HEK293 (cell line): ENCODE measurements around the gene DOCK1.

Experiments used
- CTCF ChIA-PET: fragments of 350-600 bp; formaldehyde crosslinking; extraction: SDS; loops from one replicate; lab custom pipeline; 2021; ENCODE audit warnings: antibody characterized with exemption; lab: Yijun Ruan, JAX
- POLR2A ChIA-PET: fragments of 300-600 bp; formaldehyde crosslinking; extraction: SDS; loops from one replicate; lab custom pipeline; 2020; ENCODE audit warnings: antibody characterized with exemption, inconsistent platforms; lab: Yijun Ruan, JAX
- H3K27ac ChIP-seq: fragments of 200-500 bp; sonication (Bioruptor generic); 2 replicates; pipeline ENCODE4 v1.5.1; 2014; ENCODE audit warnings: low read depth, low read length, control low read depth, inconsistent platforms; ENCODE audit errors: extremely low read depth
- H3K36me3 ChIP-seq, 2 experiments: fragments of 200-500 bp in 1 of 2; sonication (Bioruptor generic) in 1 of 2; 1 replicate in 1 of 2; 2 replicates in 1 of 2; pipeline ENCODE4 v1.5.1; 2014 to 2017; ENCODE audit warnings: inconsistent platforms in 2 of 2, low read length in 2 of 2; ENCODE audit not compliant: control insufficient read depth in 2 of 2, insufficient read depth in 1 of 2
- H3K4me1 ChIP-seq: fragments of 200-500 bp; sonication (Bioruptor generic); 2 replicates; pipeline ENCODE4 v1.5.1; 2014; ENCODE audit warnings: mild to moderate bottlenecking, low read length, inconsistent platforms; ENCODE audit not compliant: control insufficient read depth, insufficient read depth
- H3K4me3 ChIP-seq: 2 replicates; pipeline ENCODE4 v1.5.1; 2011; ENCODE audit warnings: low read depth, mild to moderate bottlenecking, control low read depth, low read length, moderate library complexity
- H3K9me3 ChIP-seq: fragments of 200-500 bp; sonication (Bioruptor generic); 2 replicates; pipeline ENCODE4 v1.5.1; 2014; ENCODE audit warnings: low read depth, low read length, inconsistent platforms; ENCODE audit not compliant: control insufficient read depth, insufficient read depth
- GLIS1 ChIP-seq: fragments of 450-650 bp; formaldehyde crosslinking; IDR thresholded peaks from 2 replicates; pipeline ENCODE4 v1.5.1; 2016; ENCODE audit warnings: missing biosample characterization, missing genetic modification characterization
- OSR2 ChIP-seq: fragments of 450-650 bp; formaldehyde crosslinking; IDR thresholded peaks from 2 replicates; pipeline ENCODE4 v1.5.1; 2016; ENCODE audit warnings: missing biosample characterization, missing genetic modification characterization
- PRDM1 ChIP-seq: fragments of 450-650 bp; formaldehyde crosslinking; IDR thresholded peaks from 2 replicates; pipeline ENCODE4; 2016; ENCODE audit warnings: missing biosample characterization, missing genetic modification characterization
- SCRT2 ChIP-seq: fragments of 450-650 bp; formaldehyde crosslinking; IDR thresholded peaks from 2 replicates; pipeline ENCODE4 v1.5.1; 2016; ENCODE audit warnings: missing biosample characterization, missing genetic modification characterization
- SP3 ChIP-seq: fragments of 450-650 bp; formaldehyde crosslinking; IDR thresholded peaks from 2 replicates; pipeline ENCODE4 v1.5.1; 2016; ENCODE audit warnings: missing biosample characterization, missing genetic modification characterization
- WT1 ChIP-seq: fragments of 450-650 bp; formaldehyde crosslinking; IDR thresholded peaks from 2 replicates; pipeline ENCODE4 v1.5.1; 2016; ENCODE audit warnings: missing biosample characterization, missing genetic modification characterization
- ZBTB17 ChIP-seq: fragments of 450-650 bp; formaldehyde crosslinking; IDR thresholded peaks from 2 replicates; pipeline ENCODE4 v1.5.1; 2016; ENCODE audit warnings: missing biosample characterization, missing genetic modification characterization
- ZBTB8A ChIP-seq: fragments of 450-650 bp; formaldehyde crosslinking; IDR thresholded peaks from 2 replicates; pipeline ENCODE4 v1.5.1; 2016; ENCODE audit warnings: missing biosample characterization, missing genetic modification characterization
- ZNF10 ChIP-seq: fragments of 450-650 bp; formaldehyde crosslinking; IDR thresholded peaks from 2 replicates; pipeline ENCODE4 v1.5.1; 2017; ENCODE audit warnings: missing biosample characterization, missing genetic modification characterization
- ZNF132 ChIP-seq: fragments of 450-650 bp; formaldehyde crosslinking; IDR thresholded peaks from 2 replicates; pipeline ENCODE4 v1.5.1; 2017; ENCODE audit warnings: missing biosample characterization, missing genetic modification characterization, borderline replicate concordance
- ZNF138 ChIP-seq: fragments of 450-650 bp; formaldehyde crosslinking; IDR thresholded peaks from 2 replicates; pipeline ENCODE4 v1.5.1; 2016; ENCODE audit warnings: missing biosample characterization, missing genetic modification characterization, borderline replicate concordance
- ZNF266 ChIP-seq: fragments of 450-650 bp; formaldehyde crosslinking; IDR thresholded peaks from 2 replicates; pipeline ENCODE4 v1.5.1; 2016; ENCODE audit warnings: missing biosample characterization, missing genetic modification characterization, low read depth
- ZNF350 ChIP-seq: fragments of 450-650 bp; formaldehyde crosslinking; IDR thresholded peaks from 2 replicates; pipeline ENCODE4 v1.5.0; 2017; ENCODE audit warnings: missing biosample characterization, mild to moderate bottlenecking, missing genetic modification characterization
- ZNF37A ChIP-seq: fragments of 450-650 bp; IDR thresholded peaks from 2 replicates; pipeline ENCODE4 v1.5.1; 2018; ENCODE audit warnings: missing biosample characterization, missing genetic modification characterization
- ZNF391 ChIP-seq: fragments of 450-650 bp; formaldehyde crosslinking; IDR thresholded peaks from 2 replicates; pipeline ENCODE4 v1.5.1; 2016; ENCODE audit warnings: low read depth, missing biosample characterization, missing genetic modification characterization, borderline replicate concordance
- ZNF555 ChIP-seq: fragments of 450-650 bp; formaldehyde crosslinking; conservative IDR thresholded peaks from 2 replicates; pipeline ENCODE4 v1.5.1; 2017; ENCODE audit warnings: missing biosample characterization, mild to moderate bottlenecking, missing genetic modification characterization, inconsistent platforms
- ZNF791 ChIP-seq: fragments of 450-650 bp; formaldehyde crosslinking; IDR thresholded peaks from 2 replicates; pipeline ENCODE4 v1.5.1; 2016; ENCODE audit warnings: missing biosample characterization, missing genetic modification characterization
- ZNF837 ChIP-seq: fragments of 450-650 bp; formaldehyde crosslinking; IDR thresholded peaks from 2 replicates; pipeline ENCODE4 v1.5.1; 2016; ENCODE audit warnings: missing biosample characterization, missing genetic modification characterization
- TF ChIP-seq, protein P1 (sequence below): fragments of 450-650 bp; formaldehyde crosslinking; IDR thresholded peaks from 2 replicates; pipeline ENCODE4 v1.5.1; 2016; ENCODE audit warnings: missing biosample characterization, missing genetic modification characterization
- TF ChIP-seq, protein P2 (sequence below): fragments of 450-650 bp; formaldehyde crosslinking; IDR thresholded peaks from 2 replicates; pipeline ENCODE4 v1.5.0; 2017; ENCODE audit warnings: missing biosample characterization, missing genetic modification characterization, borderline replicate concordance
- TF ChIP-seq, protein P3 (sequence below): fragments of 450-650 bp; formaldehyde crosslinking; IDR thresholded peaks from 2 replicates; pipeline ENCODE4 v1.5.1; 2016; ENCODE audit warnings: missing biosample characterization, missing genetic modification characterization
- TF ChIP-seq, protein P4 (sequence below): fragments of 450-650 bp; formaldehyde crosslinking; IDR thresholded peaks from 2 replicates; pipeline ENCODE4 v1.5.1; 2016; ENCODE audit warnings: missing biosample characterization, missing genetic modification characterization
- TF ChIP-seq, protein P5 (sequence below): fragments of 450-650 bp; formaldehyde crosslinking; IDR thresholded peaks from 2 replicates; pipeline ENCODE4 v1.5.1; 2016; ENCODE audit warnings: missing biosample characterization, missing genetic modification characterization

The DOCK1 gene

DNA sequence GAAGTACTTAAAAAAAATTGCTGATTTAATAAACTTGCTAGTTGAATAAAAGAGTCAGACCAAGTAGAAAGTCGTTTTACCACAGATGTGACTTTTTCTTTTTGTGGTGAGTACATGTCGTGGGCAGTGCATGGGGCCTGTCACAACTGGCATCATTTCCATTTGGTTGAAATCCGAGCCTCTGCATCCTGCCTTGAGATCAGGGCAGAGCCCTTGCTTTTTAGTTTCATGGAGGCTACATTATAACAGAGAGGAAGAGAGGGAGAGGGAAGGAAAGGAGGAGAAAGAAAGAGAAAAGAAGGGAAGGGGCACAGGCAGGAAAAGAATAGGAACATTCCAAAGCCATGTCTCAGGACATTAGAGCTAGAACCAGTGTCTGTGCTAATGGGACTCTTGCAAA, 311.6 kb downstream of the DOCK1 start:
- H3K36me3 ChIP-seq, result no peaks in the 10 kb centered on the region
- H3K27ac ChIP-seq, result no peak overlapping the region
- no peak overlapping the region for H3K4me3 ChIP-seq
- 0 out of 2 replicates have a peak, but pooled peaks cover 2% of the 10 kb centered on the region for H3K4me1 ChIP-seq
- POLR2A ChIA-PET, result no interaction called here
- TF ChIP-seq, protein P1, sequence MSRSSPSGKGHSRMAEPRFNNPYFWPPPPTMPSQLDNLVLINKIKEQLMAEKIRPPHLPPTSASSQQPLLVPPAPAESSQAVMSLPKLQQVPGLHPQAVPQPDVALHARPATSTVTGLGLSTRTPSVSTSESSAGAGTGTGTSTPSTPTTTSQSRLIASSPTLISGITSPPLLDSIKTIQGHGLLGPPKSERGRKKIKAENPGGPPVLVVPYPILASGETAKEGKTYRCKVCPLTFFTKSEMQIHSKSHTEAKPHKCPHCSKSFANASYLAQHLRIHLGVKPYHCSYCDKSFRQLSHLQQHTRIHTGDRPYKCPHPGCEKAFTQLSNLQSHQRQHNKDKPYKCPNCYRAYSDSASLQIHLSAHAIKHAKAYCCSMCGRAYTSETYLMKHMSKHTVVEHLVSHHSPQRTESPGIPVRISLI (tag by site-specific recombination), result no peak
- TF ChIP-seq PRDM1 (tag by site-specific recombination), result peak; percentile 67
- CTCF ChIA-PET, result no interaction called here
- no peaks in the 10 kb centered on the region for H3K9me3 ChIP-seq

DNA sequence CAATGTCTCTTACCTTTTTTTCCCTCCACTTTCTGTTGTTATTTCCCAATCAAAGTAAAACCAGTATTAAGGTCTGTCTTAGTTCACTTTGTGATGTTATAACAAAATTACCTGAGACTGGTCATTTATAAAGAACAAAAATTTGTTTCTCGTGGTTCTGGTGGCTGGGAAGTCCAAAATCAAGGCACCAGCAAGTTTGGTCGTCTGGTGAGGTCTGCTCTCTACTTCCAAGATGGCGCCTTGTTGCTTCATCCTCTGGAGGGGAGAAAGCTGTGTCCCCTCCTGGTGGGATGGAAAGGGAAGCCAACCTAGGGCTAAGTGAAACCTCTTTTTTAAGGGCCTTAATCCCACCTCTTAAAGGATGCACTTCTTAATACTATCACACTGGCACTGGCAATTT, 313.4 kb downstream of the DOCK1 start:
- ChIA-PET POLR2A (no interaction called here), CTCF (no interaction called here)
- H3K9me3 ChIP-seq, result no peaks in the 10 kb centered on the region
- H3K4me3 ChIP-seq, result no peak overlapping the region
- TF ChIP-seq ZNF138, result no peak
- TF ChIP-seq OSR2 (tag by site-specific recombination), result no peak
- no peak for TF ChIP-seq ZNF391 (tag by site-specific recombination)
- TF ChIP-seq ZBTB8A, result no peak
- TF ChIP-seq GLIS1, result no peak
- no peak for TF ChIP-seq ZNF132 (tag by site-specific recombination)
- TF ChIP-seq ZNF350 (tag by site-specific recombination), result no peak
- TF ChIP-seq WT1 (tag by site-specific recombination), result no peak
- TF ChIP-seq SCRT2 (tag by site-specific recombination), result no peak
- TF ChIP-seq, protein P2, sequence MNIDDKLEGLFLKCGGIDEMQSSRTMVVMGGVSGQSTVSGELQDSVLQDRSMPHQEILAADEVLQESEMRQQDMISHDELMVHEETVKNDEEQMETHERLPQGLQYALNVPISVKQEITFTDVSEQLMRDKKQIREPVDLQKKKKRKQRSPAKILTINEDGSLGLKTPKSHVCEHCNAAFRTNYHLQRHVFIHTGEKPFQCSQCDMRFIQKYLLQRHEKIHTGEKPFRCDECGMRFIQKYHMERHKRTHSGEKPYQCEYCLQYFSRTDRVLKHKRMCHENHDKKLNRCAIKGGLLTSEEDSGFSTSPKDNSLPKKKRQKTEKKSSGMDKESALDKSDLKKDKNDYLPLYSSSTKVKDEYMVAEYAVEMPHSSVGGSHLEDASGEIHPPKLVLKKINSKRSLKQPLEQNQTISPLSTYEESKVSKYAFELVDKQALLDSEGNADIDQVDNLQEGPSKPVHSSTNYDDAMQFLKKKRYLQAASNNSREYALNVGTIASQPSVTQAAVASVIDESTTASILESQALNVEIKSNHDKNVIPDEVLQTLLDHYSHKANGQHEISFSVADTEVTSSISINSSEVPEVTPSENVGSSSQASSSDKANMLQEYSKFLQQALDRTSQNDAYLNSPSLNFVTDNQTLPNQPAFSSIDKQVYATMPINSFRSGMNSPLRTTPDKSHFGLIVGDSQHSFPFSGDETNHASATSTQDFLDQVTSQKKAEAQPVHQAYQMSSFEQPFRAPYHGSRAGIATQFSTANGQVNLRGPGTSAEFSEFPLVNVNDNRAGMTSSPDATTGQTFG, result no peak
- no peak for TF ChIP-seq SP3
- no peak for TF ChIP-seq ZNF10 (tag by site-specific recombination)
- TF ChIP-seq ZNF555, result no peak
- TF ChIP-seq, protein P3, sequence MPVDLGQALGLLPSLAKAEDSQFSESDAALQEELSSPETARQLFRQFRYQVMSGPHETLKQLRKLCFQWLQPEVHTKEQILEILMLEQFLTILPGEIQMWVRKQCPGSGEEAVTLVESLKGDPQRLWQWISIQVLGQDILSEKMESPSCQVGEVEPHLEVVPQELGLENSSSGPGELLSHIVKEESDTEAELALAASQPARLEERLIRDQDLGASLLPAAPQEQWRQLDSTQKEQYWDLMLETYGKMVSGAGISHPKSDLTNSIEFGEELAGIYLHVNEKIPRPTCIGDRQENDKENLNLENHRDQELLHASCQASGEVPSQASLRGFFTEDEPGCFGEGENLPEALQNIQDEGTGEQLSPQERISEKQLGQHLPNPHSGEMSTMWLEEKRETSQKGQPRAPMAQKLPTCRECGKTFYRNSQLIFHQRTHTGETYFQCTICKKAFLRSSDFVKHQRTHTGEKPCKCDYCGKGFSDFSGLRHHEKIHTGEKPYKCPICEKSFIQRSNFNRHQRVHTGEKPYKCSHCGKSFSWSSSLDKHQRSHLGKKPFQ (tag by site-specific recombination), result no peak
- TF ChIP-seq, protein P4, sequence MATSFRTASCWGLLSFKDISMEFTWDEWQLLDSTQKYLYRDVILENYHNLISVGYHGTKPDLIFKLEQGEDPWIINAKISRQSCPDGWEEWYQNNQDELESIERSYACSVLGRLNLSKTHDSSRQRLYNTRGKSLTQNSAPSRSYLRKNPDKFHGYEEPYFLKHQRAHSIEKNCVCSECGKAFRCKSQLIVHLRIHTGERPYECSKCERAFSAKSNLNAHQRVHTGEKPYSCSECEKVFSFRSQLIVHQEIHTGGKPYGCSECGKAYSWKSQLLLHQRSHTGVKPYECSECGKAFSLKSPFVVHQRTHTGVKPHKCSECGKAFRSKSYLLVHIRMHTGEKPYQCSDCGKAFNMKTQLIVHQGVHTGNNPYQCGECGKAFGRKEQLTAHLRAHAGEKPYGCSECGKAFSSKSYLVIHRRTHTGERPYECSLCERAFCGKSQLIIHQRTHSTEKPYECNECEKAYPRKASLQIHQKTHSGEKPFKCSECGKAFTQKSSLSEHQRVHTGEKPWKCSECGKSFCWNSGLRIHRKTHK, result no peak
- H3K4me1 ChIP-seq, result 0 out of 2 replicates have a peak, but pooled peaks cover 2% of the 10 kb centered on the region
- no peak overlapping the region for H3K27ac ChIP-seq
- no peaks in the 10 kb centered on the region for H3K36me3 ChIP-seq

DNA sequence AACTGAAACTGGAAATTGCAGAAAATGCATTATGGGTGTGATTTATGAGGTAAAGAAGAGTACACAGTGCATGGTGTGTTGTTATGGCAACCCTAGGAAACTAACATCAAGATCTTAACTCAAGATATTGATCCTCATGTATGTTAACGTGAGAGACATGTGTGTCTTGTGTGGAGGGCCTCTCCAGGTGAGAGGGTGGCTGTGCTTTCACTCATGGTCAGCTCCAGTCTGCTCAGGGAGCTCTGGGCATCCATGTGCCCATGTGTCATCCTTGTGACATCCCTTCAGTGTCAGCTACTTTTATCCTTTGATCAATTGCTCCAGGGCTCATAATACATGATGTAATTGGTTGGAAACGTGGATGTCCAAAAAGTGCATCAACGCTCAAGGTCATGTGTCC, 316.1 kb downstream of the DOCK1 start:
- POLR2A ChIA-PET, result no interaction called here
- Histone ChIP-seq H3K9me3 (no peaks in the 10 kb centered on the region), H3K4me1 (0 out of 2 replicates have a peak, but pooled peaks cover 2% of the 10 kb centered on the region), H3K36me3 (no peaks in the 10 kb centered on the region), H3K4me3 (no peak overlapping the region), H3K27ac (no peak overlapping the region)
- CTCF ChIA-PET, result interaction anchor here (0.6 kb wide), 1 partner anchor 345 kb away, joined by 3 read pairs; no protein-coding TSS in a partner anchor
- TF ChIP-seq, protein P5, sequence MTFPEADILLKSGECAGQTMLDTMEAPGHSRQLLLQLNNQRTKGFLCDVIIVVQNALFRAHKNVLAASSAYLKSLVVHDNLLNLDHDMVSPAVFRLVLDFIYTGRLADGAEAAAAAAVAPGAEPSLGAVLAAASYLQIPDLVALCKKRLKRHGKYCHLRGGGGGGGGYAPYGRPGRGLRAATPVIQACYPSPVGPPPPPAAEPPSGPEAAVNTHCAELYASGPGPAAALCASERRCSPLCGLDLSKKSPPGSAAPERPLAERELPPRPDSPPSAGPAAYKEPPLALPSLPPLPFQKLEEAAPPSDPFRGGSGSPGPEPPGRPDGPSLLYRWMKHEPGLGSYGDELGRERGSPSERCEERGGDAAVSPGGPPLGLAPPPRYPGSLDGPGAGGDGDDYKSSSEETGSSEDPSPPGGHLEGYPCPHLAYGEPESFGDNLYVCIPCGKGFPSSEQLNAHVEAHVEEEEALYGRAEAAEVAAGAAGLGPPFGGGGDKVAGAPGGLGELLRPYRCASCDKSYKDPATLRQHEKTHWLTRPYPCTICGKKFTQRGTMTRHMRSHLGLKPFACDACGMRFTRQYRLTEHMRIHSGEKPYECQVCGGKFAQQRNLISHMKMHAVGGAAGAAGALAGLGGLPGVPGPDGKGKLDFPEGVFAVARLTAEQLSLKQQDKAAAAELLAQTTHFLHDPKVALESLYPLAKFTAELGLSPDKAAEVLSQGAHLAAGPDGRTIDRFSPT (tag by site-specific recombination), result no peak
- no peak for TF ChIP-seq ZNF837 (tag by site-specific recombination)
- no peak for TF ChIP-seq ZNF791 (tag by site-specific recombination)
- no peak for TF ChIP-seq ZNF37A (tag by site-specific recombination)
- TF ChIP-seq ZNF266 (tag by site-specific recombination), result no peak
- TF ChIP-seq ZBTB17 (tag by site-specific recombination), result no peak
- TF ChIP-seq, protein P1 (tag by site-specific recombination), result no peak
- TF ChIP-seq ZBTB8A, result no peak
- no peak for TF ChIP-seq ZNF10 (tag by site-specific recombination)
